ENCODE data around the gene OSBPL6.

DNA sequence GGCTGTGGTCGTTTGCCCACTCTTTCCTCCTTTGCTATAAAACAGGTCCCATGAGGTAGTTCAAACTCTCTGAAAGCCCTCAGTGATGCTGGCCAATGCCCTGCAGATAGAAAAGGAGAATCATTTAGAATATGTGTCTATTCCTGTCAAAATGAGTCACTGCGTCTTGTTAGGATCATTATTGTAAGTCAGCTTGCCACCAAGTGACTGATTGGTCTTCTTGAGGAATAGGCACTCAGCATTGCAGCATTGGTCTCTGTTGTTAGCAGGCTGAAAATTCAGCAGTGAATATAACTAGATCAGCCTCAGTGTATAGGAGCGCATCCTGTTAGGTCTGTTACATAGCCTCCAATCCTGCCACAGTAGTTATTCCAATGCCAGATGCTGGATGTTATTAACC is 227.8 kb downstream of the OSBPL6 start:
- TF ChIP-seq, protein P1, sequence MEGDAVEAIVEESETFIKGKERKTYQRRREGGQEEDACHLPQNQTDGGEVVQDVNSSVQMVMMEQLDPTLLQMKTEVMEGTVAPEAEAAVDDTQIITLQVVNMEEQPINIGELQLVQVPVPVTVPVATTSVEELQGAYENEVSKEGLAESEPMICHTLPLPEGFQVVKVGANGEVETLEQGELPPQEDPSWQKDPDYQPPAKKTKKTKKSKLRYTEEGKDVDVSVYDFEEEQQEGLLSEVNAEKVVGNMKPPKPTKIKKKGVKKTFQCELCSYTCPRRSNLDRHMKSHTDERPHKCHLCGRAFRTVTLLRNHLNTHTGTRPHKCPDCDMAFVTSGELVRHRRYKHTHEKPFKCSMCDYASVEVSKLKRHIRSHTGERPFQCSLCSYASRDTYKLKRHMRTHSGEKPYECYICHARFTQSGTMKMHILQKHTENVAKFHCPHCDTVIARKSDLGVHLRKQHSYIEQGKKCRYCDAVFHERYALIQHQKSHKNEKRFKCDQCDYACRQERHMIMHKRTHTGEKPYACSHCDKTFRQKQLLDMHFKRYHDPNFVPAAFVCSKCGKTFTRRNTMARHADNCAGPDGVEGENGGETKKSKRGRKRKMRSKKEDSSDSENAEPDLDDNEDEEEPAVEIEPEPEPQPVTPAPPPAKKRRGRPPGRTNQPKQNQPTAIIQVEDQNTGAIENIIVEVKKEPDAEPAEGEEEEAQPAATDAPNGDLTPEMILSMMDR (conservative IDR thresholded peaks at IDR 0.05 in 1 of 2, IDR thresholded peaks at IDR 0.05 in 1 of 2; ENCODE audit: extremely low read depth in 1 of 2, insufficient read depth in 1 of 2, low read depth in 1 of 2, low read length in 2 of 2), result no peak
- TF ChIP-seq EZH2 (IDR thresholded peaks at IDR 0.05; ENCODE audit: borderline replicate concordance, low read length), result no peak
